Endodermal cell (in vitro differentiated cells): ENCODE measurements around the gene TCF4. TPM values are rescaled to one million over a fixed set of nuclear protein-coding genes. Genes with fewer than 3 reads are reported as not detected.

Experiments
- DNase-seq: peaks from one replicate; pipeline ENCODE4 v3.0.0-alpha.2; 2017
- H3K27ac ChIP-seq: 2 replicates; pipeline ENCODE4 v1.5.1; 2013; ENCODE audit warnings: mild to moderate bottlenecking, low read depth, low read length, moderate library complexity
- H3K27me3 ChIP-seq: 2 replicates; pipeline ENCODE4 v1.6.1; 2013; ENCODE audit warnings: mild to moderate bottlenecking, low read length, moderate library complexity; ENCODE audit not compliant: insufficient read depth, control insufficient read depth, poor library complexity, severe bottlenecking
- H3K36me3 ChIP-seq: 2 replicates; pipeline ENCODE4 v1.7.0; 2013; ENCODE audit warnings: mild to moderate bottlenecking, low read length, moderate library complexity; ENCODE audit not compliant: control insufficient read depth, insufficient read depth
- H3K4me1 ChIP-seq: one replicate; pipeline ENCODE4 v1.7.0; 2013; ENCODE audit warnings: low read length; ENCODE audit not compliant: control insufficient read depth, insufficient read depth
- H3K4me3 ChIP-seq: 2 replicates; pipeline ENCODE4 v1.5.1; 2013; ENCODE audit warnings: mild to moderate bottlenecking, low read length, moderate library complexity
- H3K9ac ChIP-seq: 2 replicates; pipeline ENCODE4 v1.6.1; 2013; ENCODE audit warnings: mild to moderate bottlenecking, low read length, moderate library complexity; ENCODE audit not compliant: poor library complexity, severe bottlenecking; ENCODE audit errors: extremely low read depth
- H3K9me3 ChIP-seq: 2 replicates; pipeline ENCODE4 v1.6.1; 2013; ENCODE audit warnings: mild to moderate bottlenecking, low read length, moderate library complexity; ENCODE audit not compliant: control insufficient read depth
- H3K27ac Mint-ChIP-seq: 2 replicates; pipeline ENCODE4 v1.8.0; 2020; ENCODE audit warnings: mixed read lengths
- H3K27me3 Mint-ChIP-seq: 2 replicates; pipeline ENCODE4 v1.8.0; 2021; ENCODE audit warnings: mild to moderate bottlenecking, mixed read lengths; ENCODE audit not compliant: insufficient read depth
- H3K36me3 Mint-ChIP-seq: 2 replicates; pipeline ENCODE4 v1.8.0; 2020; ENCODE audit warnings: low read depth, mixed read lengths
- H3K4me1 Mint-ChIP-seq: 2 replicates; pipeline ENCODE4 v1.8.0; 2020; ENCODE audit warnings: mixed read lengths
- H3K4me3 Mint-ChIP-seq: 2 replicates; pipeline ENCODE4 v1.8.0; 2020; ENCODE audit warnings: mild to moderate bottlenecking, moderate library complexity, mixed read lengths
- H3K9me3 Mint-ChIP-seq: 2 replicates; pipeline ENCODE4 v1.8.0; 2020; ENCODE audit warnings: mild to moderate bottlenecking, mixed read lengths
- CTCF ChIP-seq: fragments of 200-600 bp; sonication (generic); conservative IDR thresholded peaks from 2 replicates; pipeline ENCODE4 v1.5.0; 2021; ENCODE audit warnings: antibody characterized with exemption, mild to moderate bottlenecking
- WGBS, 2 experiments: methylation state at CpG; one replicate each; pipeline versions ENCODE4 v1.1.5 to v1.1.7; 2013; ENCODE audit warnings: missing lambda C conversion rate in 2 of 2, mixed read lengths in 1 of 2; ENCODE audit not compliant: insufficient coverage in 1 of 2, insufficient read length in 1 of 2; 5-methylcytosine and 5-hydroxymethylcytosine counted together
- total RNA-seq, 2 donors: library from RNA; stranded (reverse); fragmentation: NEBNext Ultra II Directional in 1 of 2; extraction: Animal tissue kit (Norgen Biotek cat#: 25700) in 1 of 2; gene quantifications; 2 replicates in 1 of 2; 3 replicates in 1 of 2; pipeline ENCODE4 v1.2.1, GENCODE V29; 2021

TCF4 gene
- total RNA-seq, 2 donors from 2014 or later, result 40.4 to 58.5 TPM

GRCh38 chr18:55258088-55258487 is 329.9 kb downstream of the TCF4 start:
- Histone ChIP-seq H3K36me3 (peaks cover 13% of the 10 kb centered on the region), H3K9ac (no peak overlapping the region), H3K27ac (no peak overlapping the region), H3K4me3 (no peak overlapping the region), H3K4me1 (no peaks in the 10 kb centered on the region), H3K27me3 (no peaks in the 10 kb centered on the region), H3K9me3 (no peaks in the 10 kb centered on the region)
- H3K36me3 Mint-ChIP-seq, result peaks cover 12% of the 10 kb centered on the region
- H3K4me1 Mint-ChIP-seq, result peaks cover 6% of the 10 kb centered on the region
- H3K27ac Mint-ChIP-seq, result no peak overlapping the region
- H3K9me3 Mint-ChIP-seq, result peaks cover 2% of the 10 kb centered on the region
- 87 to 94% methylated on average over 3 of the region's 4 CpGs for WGBS, 2 experiments
- no peaks in the 10 kb centered on the region for H3K27me3 Mint-ChIP-seq
- DNase-seq, result no peak
- TF ChIP-seq CTCF, result no peak
- no peak overlapping the region for H3K4me3 Mint-ChIP-seq

DNA sequence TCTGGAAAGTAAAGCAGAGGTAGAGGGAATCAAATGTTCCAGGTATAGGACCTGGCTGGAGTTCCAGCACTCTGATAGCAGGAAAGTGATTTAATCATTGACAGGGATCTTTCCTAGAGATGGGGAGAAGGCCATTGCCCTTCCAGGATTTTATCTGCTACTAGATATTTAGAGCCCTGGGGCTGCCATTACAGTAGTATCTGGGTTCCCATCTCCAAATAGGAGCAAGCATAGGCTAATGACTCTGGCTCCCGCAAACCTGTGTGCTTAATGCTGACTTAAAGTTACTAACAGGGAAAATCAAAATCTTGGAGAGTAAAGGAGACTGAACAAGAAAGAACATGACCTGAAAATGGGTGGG is 331.1 kb downstream of the TCF4 start:
- Mint-ChIP-seq H3K27ac (peak overlapping the region; percentile 10), H3K9me3 (peaks cover 2% of the 10 kb centered on the region), H3K27me3 (no peaks in the 10 kb centered on the region), H3K4me3 (no peak overlapping the region), H3K36me3 (peaks cover 12% of the 10 kb centered on the region), H3K4me1 (peaks cover 6% of the 10 kb centered on the region)
- H3K9ac ChIP-seq, result no peak overlapping the region
- DNase-seq, result no peak
- no peaks in the 10 kb centered on the region for H3K27me3 ChIP-seq
- H3K27ac ChIP-seq, result no peak overlapping the region
- H3K36me3 ChIP-seq, result peaks cover 13% of the 10 kb centered on the region
- no peak overlapping the region for H3K4me3 ChIP-seq
- H3K4me1 ChIP-seq, result no peaks in the 10 kb centered on the region
- H3K9me3 ChIP-seq, result no peaks in the 10 kb centered on the region
- TF ChIP-seq CTCF, result no peak
- 88 to 97% methylated on average over 1 of the region's 1 CpG for WGBS, 2 experiments

DNA sequence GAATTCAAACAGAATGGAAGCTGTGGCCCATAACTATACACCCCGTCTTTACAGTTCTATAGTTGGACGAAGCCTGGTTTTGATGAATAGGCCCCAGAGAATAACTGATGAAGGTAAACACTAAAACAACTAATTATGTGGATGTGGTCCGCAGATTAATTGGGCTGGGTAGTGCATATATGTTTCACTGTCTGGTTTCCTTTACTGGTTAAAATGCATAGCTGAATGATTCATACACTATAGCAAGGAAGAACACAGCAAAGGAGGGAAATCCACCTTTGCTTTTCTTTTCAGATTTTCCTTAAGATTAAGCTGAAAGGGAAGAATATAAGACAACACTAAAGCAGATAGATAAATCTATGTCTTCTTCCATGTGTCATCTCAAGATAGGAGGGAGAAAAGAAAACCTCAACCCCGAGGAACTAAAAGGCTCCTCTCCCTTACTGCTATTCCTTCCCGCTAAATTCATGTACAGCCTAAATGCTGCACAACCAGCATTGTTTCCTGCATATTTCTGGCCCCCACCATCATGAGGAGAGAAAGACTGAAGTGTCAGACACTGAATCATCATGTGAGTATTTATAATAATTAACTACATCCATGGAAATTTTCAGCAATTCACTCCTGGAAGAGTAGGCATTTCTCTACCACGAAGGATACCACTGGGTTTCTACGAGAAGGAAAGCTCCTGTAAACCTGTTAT is 331.6 kb downstream of the TCF4 start:
- WGBS, 2 experiments, result 94 to 95% methylated on average over 3 to 7 of the region's 7 CpGs
- no peak overlapping the region for H3K27ac Mint-ChIP-seq
- Histone ChIP-seq H3K9me3 (no peaks in the 10 kb centered on the region), H3K27me3 (no peaks in the 10 kb centered on the region), H3K36me3 (peaks cover 13% of the 10 kb centered on the region), H3K4me3 (no peak overlapping the region), H3K4me1 (no peaks in the 10 kb centered on the region), H3K9ac (no peak overlapping the region), H3K27ac (no peak overlapping the region)
- no peak overlapping the region for H3K4me3 Mint-ChIP-seq
- peaks cover 2% of the 10 kb centered on the region for H3K9me3 Mint-ChIP-seq
- no peak for DNase-seq
- no peak for TF ChIP-seq CTCF
- peaks cover 8% of the 10 kb centered on the region for H3K4me1 Mint-ChIP-seq
- H3K27me3 Mint-ChIP-seq, result no peaks in the 10 kb centered on the region
- peaks cover 12% of the 10 kb centered on the region for H3K36me3 Mint-ChIP-seq
